Measurements from ENCODE around the gene OS9.

Gene OS9

DNA sequence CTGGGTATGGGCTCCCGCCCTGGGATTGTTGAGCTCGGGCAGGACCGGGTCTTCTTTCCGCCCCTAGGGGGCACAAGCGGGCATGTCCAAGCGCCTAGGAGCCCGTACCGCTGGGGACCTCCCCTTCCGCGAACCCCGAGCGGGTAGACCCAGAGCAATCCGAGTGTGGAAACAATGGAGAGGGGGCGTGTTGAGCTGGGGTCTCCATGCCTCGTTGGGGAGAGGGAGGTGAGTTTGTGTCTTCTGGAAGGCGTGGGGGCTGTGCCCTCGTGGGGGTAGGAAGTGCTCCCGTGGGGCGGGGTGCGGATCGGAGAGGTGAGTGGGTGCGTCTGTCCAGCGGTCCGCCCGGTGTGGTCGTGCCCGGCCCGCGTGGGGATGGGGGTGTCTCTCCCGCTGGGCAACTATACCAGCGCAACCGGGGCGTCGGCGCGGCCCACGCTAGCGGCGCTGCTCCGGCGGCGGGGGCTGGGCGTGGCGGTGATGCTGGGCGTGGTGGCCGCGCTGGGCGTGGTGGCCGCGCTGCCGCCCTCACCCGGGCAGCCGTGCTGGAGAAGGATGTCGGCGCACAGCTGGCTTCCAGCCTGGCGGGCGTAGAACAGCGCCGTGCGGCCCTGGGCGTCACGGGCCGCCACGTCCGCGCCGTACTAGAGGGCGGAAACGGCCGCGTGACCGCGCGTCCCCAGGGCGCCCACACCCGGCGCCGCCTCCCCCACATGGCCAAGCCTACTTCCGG, 32.4 kb downstream of the OS9 start (continued):
- TF ChIP-seq ZNF121 (tag by site-specific recombination; IDR thresholded peaks at IDR 0.05) (no peak), ZNF747 (tag by site-specific recombination; IDR thresholded peaks at IDR 0.05) (no peak), ZNF221 (tag by site-specific recombination; IDR thresholded peaks at IDR 0.05; ENCODE audit: borderline replicate concordance) (no peak), ZIC2 (tag by site-specific recombination; IDR thresholded peaks at IDR 0.05) (peak; percentile 34; the same call in 1 of the 2 replicates), EGR2 (tag by site-specific recombination; IDR thresholded peaks at IDR 0.05; ENCODE audit: low read depth) (peak; percentile 97), ZNF248 (tag by site-specific recombination; IDR thresholded peaks at IDR 0.05) (no peak)

GRCh38 chr12:57726884-57727757, 33.2 kb downstream of the OS9 start:
- no peak for TF ChIP-seq YY2 (tag by site-specific recombination; IDR thresholded peaks at IDR 0.05)
- 0 out of 2 replicates have a peak, but pooled peaks have one; percentile 12 for TF ChIP-seq HOXC10 (CRISPR knock-in tag; IDR thresholded peaks at IDR 0.05)
- TF ChIP-seq, protein P1, sequence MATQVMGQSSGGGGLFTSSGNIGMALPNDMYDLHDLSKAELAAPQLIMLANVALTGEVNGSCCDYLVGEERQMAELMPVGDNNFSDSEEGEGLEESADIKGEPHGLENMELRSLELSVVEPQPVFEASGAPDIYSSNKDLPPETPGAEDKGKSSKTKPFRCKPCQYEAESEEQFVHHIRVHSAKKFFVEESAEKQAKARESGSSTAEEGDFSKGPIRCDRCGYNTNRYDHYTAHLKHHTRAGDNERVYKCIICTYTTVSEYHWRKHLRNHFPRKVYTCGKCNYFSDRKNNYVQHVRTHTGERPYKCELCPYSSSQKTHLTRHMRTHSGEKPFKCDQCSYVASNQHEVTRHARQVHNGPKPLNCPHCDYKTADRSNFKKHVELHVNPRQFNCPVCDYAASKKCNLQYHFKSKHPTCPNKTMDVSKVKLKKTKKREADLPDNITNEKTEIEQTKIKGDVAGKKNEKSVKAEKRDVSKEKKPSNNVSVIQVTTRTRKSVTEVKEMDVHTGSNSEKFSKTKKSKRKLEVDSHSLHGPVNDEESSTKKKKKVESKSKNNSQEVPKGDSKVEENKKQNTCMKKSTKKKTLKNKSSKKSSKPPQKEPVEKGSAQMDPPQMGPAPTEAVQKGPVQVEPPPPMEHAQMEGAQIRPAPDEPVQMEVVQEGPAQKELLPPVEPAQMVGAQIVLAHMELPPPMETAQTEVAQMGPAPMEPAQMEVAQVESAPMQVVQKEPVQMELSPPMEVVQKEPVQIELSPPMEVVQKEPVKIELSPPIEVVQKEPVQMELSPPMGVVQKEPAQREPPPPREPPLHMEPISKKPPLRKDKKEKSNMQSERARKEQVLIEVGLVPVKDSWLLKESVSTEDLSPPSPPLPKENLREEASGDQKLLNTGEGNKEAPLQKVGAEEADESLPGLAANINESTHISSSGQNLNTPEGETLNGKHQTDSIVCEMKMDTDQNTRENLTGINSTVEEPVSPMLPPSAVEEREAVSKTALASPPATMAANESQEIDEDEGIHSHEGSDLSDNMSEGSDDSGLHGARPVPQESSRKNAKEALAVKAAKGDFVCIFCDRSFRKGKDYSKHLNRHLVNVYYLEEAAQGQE (tag by site-specific recombination; IDR thresholded peaks at IDR 0.05): peak; percentile 81
- peak; percentile 18; the same call in 1 of the 2 replicates for TF ChIP-seq ZBTB48 (tag by site-specific recombination; IDR thresholded peaks at IDR 0.05)
- no peak for TF ChIP-seq ZNF777 (tag by site-specific recombination; IDR thresholded peaks at IDR 0.05; ENCODE audit: borderline replicate concordance)
- TF ChIP-seq ZNF600 (tag by site-specific recombination; IDR thresholded peaks at IDR 0.05): peak; percentile 77
- no peak for TF ChIP-seq OVOL3 (tag by site-specific recombination; IDR thresholded peaks at IDR 0.05)
- Histone ChIP-seq H3K9me3 (ENCODE audit: control insufficient read depth, insufficient read depth, low read depth, low read length) (no peaks in the 10 kb centered on the region), H3K4me3 (ENCODE audit: low read depth, low read length) (peak overlapping the region; percentile 76), H3K4me1 (ENCODE audit: control insufficient read depth, insufficient read depth, low read length) (no peaks in the 10 kb centered on the region), H3K27ac (ENCODE audit: extremely low read depth, low read depth, low read length) (peak overlapping the region; percentile 82; the same call in 1 of the 2 replicates), H3K36me3 (ENCODE audit: control insufficient read depth in 2 of 2, insufficient read depth in 1 of 2, low read length in 2 of 2) (no peaks in the 10 kb centered on the region; a peak in 1 of 3 replicates)
- ChIA-PET CTCF (interaction anchor here (0.6 to 4.6 kb wide), 12 partner anchors 9 to 174 kb away, joined by 3 to 55 read pairs (median 7); partner anchors contain the start of genes OS9 and TSPAN31), POLR2A (interaction anchor here (0.6 to 2.2 kb wide), 5 partner anchors 8 to 223 kb away, joined by 3 to 15 read pairs (median 4); partner anchors contain the start of genes ARHGEF25, CDK4 and TSPAN31)

GRCh38 chr12:57727758-57728395, 33.9 kb downstream of the OS9 start:
- CTCF ChIA-PET: interaction anchor here (3.9 kb wide), 1 partner anchor 16 kb away, joined by 22 read pairs; the partner anchor contains the start of gene TSPAN31
- POLR2A ChIA-PET: no interaction called here
- no peaks in the 10 kb centered on the region for H3K9me3 ChIP-seq (ENCODE audit: control insufficient read depth, insufficient read depth, low read depth, low read length)
- no peak overlapping the region for H3K4me3 ChIP-seq (ENCODE audit: low read depth, low read length)
- TF ChIP-seq ZNF311 (tag by site-specific recombination; IDR thresholded peaks at IDR 0.05; ENCODE audit: borderline replicate concordance) (no peak), ZNF600 (tag by site-specific recombination; IDR thresholded peaks at IDR 0.05) (0 out of 2 replicates have a peak, but pooled peaks have one; percentile 5)
- H3K36me3 ChIP-seq (ENCODE audit: control insufficient read depth in 2 of 2, insufficient read depth in 1 of 2, low read length in 2 of 2): no peaks in the 10 kb centered on the region
- H3K4me1 ChIP-seq (ENCODE audit: control insufficient read depth, insufficient read depth, low read length): no peaks in the 10 kb centered on the region
- no peak overlapping the region for H3K27ac ChIP-seq (ENCODE audit: extremely low read depth, low read depth, low read length)

All from HEK293 (cell line).